Vagina (tissue), 2 donors: ENCODE results near the gene DDR2. TPM values are rescaled to one million over a fixed set of nuclear protein-coding genes. Genes with fewer than 3 reads are reported as not detected.

Experiments used
- DNase-seq, 2 donors: peaks; one replicate each; pipeline ENCODE4 v3.0.0-alpha.2; 2017; ENCODE audit errors: extremely low spot score in 2 of 2
- H3K27ac ChIP-seq: fragments of 200-600 bp; sonication (generic); one replicate; pipeline ENCODE4 v1.5.1; 2019
- H3K27me3 ChIP-seq: fragments of 200-600 bp; sonication (generic); one replicate; pipeline ENCODE4 v1.5.1; 2019
- H3K36me3 ChIP-seq, 2 donors: fragments of 200-600 bp; sonication (generic); one replicate each; pipeline ENCODE4 v1.5.1; 2017 to 2019
- H3K4me1 ChIP-seq: fragments of 200-600 bp; sonication (generic); one replicate; pipeline ENCODE4 v1.5.1; 2019
- H3K4me3 ChIP-seq, 2 donors: fragments of 200-600 bp; sonication (generic); 1 replicate in 1 of 2; 2 replicates in 1 of 2; pipeline ENCODE4 v1.5.1; 2016 to 2019
- H3K9me3 ChIP-seq: fragments of 200-600 bp; sonication (generic); one replicate; pipeline ENCODE4 v1.5.1; 2019
- POLR2A ChIP-seq, 2 donors: fragments of 450-650 bp; IDR thresholded peaks; one replicate each; pipeline ENCODE4 v1.6.1; 2017; ENCODE audit warnings: antibody characterized with exemption in 2 of 2, mild to moderate bottlenecking in 2 of 2, moderate library complexity in 2 of 2
- POLR2AphosphoS5 ChIP-seq, 2 donors: sonication (generic); formaldehyde crosslinking; IDR thresholded peaks; one replicate each; pipeline ENCODE4 v1.9.0; 2017; ENCODE audit warnings: antibody characterized with exemption in 2 of 2, mild to moderate bottlenecking in 2 of 2, low read depth in 1 of 2; ENCODE audit not compliant: insufficient read depth in 1 of 2
- intact Hi-C: fragments of 100-400 bp; cut with DNase I; formaldehyde crosslinking; loops from one replicate; pipeline ENCODE4 v1.15.1; 2023
- total RNA-seq: library from RNA; depleted of rRNA; stranded (reverse); fragments of >200 nt; gene quantifications from one replicate; pipeline ENCODE4 v1.2.3, GENCODE V29; 2016
- TF ChIP-seq, protein P1 (sequence below), 3 experiments: fragments of 450-650 bp in 2 of 3; fragments of 200-600 bp in 1 of 3; sonication (generic) in 1 of 3; IDR thresholded peaks; one replicate each; pipeline ENCODE4 v1.5.1; 2017 to 2019; ENCODE audit warnings: antibody characterized with exemption in 3 of 3, mild to moderate bottlenecking in 2 of 3, moderate library complexity in 2 of 3

The DDR2 gene
- total RNA-seq, 1 donor from 2014 or later: 153 TPM

GRCh38 chr1:162629077-162629627 lies 3.1 kb upstream of the DDR2 start:
- no peak for DNase-seq
- Histone ChIP-seq H3K27me3 (no peaks in the 10 kb centered on the region), H3K36me3 (no peaks in the 10 kb centered on the region), H3K27ac (peak overlapping the region; percentile 88), H3K4me3 (no peak overlapping the region), H3K4me1 (peaks cover 4% of the 10 kb centered on the region), H3K9me3 (no peaks in the 10 kb centered on the region)
- intact Hi-C loops: no loop called here
- TF ChIP-seq, protein P1, sequence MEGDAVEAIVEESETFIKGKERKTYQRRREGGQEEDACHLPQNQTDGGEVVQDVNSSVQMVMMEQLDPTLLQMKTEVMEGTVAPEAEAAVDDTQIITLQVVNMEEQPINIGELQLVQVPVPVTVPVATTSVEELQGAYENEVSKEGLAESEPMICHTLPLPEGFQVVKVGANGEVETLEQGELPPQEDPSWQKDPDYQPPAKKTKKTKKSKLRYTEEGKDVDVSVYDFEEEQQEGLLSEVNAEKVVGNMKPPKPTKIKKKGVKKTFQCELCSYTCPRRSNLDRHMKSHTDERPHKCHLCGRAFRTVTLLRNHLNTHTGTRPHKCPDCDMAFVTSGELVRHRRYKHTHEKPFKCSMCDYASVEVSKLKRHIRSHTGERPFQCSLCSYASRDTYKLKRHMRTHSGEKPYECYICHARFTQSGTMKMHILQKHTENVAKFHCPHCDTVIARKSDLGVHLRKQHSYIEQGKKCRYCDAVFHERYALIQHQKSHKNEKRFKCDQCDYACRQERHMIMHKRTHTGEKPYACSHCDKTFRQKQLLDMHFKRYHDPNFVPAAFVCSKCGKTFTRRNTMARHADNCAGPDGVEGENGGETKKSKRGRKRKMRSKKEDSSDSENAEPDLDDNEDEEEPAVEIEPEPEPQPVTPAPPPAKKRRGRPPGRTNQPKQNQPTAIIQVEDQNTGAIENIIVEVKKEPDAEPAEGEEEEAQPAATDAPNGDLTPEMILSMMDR (IDR thresholded peaks at IDR 0.05): no peak
- TF ChIP-seq POLR2AphosphoS5 (IDR thresholded peaks at IDR 0.05; ENCODE audit: insufficient read depth in 1 of 2, low read depth in 1 of 2): no peak
- TF ChIP-seq POLR2A (IDR thresholded peaks at IDR 0.05): no peak

GRCh38 chr1:162629651-162630050 lies 2.6 kb upstream of the DDR2 start:
- intact Hi-C loops: no loop called here
- no peak for TF ChIP-seq POLR2A (IDR thresholded peaks at IDR 0.05)
- TF ChIP-seq POLR2AphosphoS5 (IDR thresholded peaks at IDR 0.05; ENCODE audit: insufficient read depth in 1 of 2, low read depth in 1 of 2): no peak
- TF ChIP-seq, protein P1 (IDR thresholded peaks at IDR 0.05): no peak
- Histone ChIP-seq H3K36me3 (no peaks in the 10 kb centered on the region), H3K4me1 (peaks cover 4% of the 10 kb centered on the region), H3K27me3 (no peaks in the 10 kb centered on the region), H3K4me3 (no peak overlapping the region), H3K27ac (peak overlapping the region; percentile 88), H3K9me3 (no peaks in the 10 kb centered on the region)
- no peak for DNase-seq

- no peak for DNase-seq
- TF ChIP-seq POLR2AphosphoS5 (IDR thresholded peaks at IDR 0.05; ENCODE audit: insufficient read depth in 1 of 2, low read depth in 1 of 2): no peak
- TF ChIP-seq POLR2A (IDR thresholded peaks at IDR 0.05): no peak
- TF ChIP-seq, protein P1 (IDR thresholded peaks at IDR 0.05): no peak
- Histone ChIP-seq H3K4me1 (peaks cover 18% of the 10 kb centered on the region), H3K36me3 (no peaks in the 10 kb centered on the region), H3K27me3 (no peaks in the 10 kb centered on the region), H3K4me3 (peak overlapping the region; percentile 41 to 54), H3K9me3 (no peaks in the 10 kb centered on the region), H3K27ac (peak overlapping the region; percentile 88)
- intact Hi-C loops: no loop called here
Observed at GRCh38 chr1:162631546-162632191, 595 bp upstream of the DDR2 start.

GRCh38 chr1:162632698-162633080 lies 425 bp downstream of the DDR2 start:
- H3K9me3 ChIP-seq: no peaks in the 10 kb centered on the region
- H3K36me3 ChIP-seq: no peaks in the 10 kb centered on the region
- peaks cover 18% of the 10 kb centered on the region for H3K4me1 ChIP-seq
- no peak for DNase-seq
- H3K4me3 ChIP-seq: peak overlapping the region; percentile 41 to 54
- intact Hi-C loops: no loop called here
- no peaks in the 10 kb centered on the region for H3K27me3 ChIP-seq
- H3K27ac ChIP-seq: peak overlapping the region; percentile 88
- TF ChIP-seq POLR2AphosphoS5 (IDR thresholded peaks at IDR 0.05; ENCODE audit: insufficient read depth in 1 of 2, low read depth in 1 of 2) (no peak), POLR2A (IDR thresholded peaks at IDR 0.05) (no peak)
- TF ChIP-seq, protein P1 (IDR thresholded peaks at IDR 0.05): no peak

DNA sequence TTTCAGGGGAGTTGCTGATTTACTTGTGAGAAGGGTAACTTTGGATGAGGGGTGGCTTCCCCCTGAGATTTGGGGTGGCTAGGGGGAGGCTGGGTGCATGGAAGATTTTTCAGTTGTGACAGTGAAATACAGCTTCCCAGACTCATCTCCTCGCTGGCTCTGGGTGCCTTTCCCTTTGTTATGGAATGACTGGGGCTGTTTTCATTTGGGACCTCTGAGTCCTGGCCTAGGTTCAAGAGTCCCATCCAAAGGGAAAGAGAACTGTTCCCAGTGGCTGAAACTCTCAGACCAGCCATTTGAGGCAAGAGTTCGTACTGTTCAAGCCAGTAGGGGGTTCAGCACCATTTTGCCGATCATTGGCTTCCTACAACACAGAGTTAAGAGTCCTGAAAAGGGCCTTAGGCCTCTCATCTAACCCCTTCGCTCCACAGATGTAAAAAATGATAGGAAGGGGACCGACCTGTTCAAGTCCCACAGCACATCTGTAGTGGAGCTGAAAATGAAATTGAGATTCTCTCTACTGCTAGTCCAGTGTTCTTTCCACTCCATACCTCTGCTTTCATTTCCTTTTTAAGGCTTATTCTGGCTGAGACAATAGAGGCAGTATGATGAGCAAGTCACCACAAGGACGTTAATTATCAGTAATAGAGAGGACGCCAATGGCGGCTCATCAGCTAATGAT lies 958 bp downstream of the DDR2 start:
- peak overlapping the region; percentile 88 for H3K27ac ChIP-seq
- peak overlapping the region; percentile 41 to 54 for H3K4me3 ChIP-seq
- no peak for DNase-seq
- no peaks in the 10 kb centered on the region for H3K27me3 ChIP-seq
- no peaks in the 10 kb centered on the region for H3K36me3 ChIP-seq
- intact Hi-C loops: no loop called here
- no peaks in the 10 kb centered on the region for H3K9me3 ChIP-seq
- TF ChIP-seq POLR2AphosphoS5 (IDR thresholded peaks at IDR 0.05; ENCODE audit: insufficient read depth in 1 of 2, low read depth in 1 of 2) (no peak), POLR2A (IDR thresholded peaks at IDR 0.05) (no peak)
- TF ChIP-seq, protein P1 (IDR thresholded peaks at IDR 0.05): no peak
- peaks cover 18% of the 10 kb centered on the region for H3K4me1 ChIP-seq
